Endodermal cell (in vitro differentiated cells): ENCODE measurements around the gene ALX4. TPM values are rescaled to one million over a fixed set of nuclear protein-coding genes. Genes with fewer than 3 reads are reported as not detected.

Experiments
- DNase-seq: peaks from one replicate; pipeline ENCODE4 v3.0.0-alpha.2; 2017
- H3K27ac ChIP-seq: 2 replicates; pipeline ENCODE4 v1.5.1; 2013; ENCODE audit warnings: mild to moderate bottlenecking, low read depth, low read length, moderate library complexity
- H3K27me3 ChIP-seq: 2 replicates; pipeline ENCODE4 v1.6.1; 2013; ENCODE audit warnings: mild to moderate bottlenecking, low read length, moderate library complexity; ENCODE audit not compliant: insufficient read depth, control insufficient read depth, poor library complexity, severe bottlenecking
- H3K36me3 ChIP-seq: 2 replicates; pipeline ENCODE4 v1.7.0; 2013; ENCODE audit warnings: mild to moderate bottlenecking, low read length, moderate library complexity; ENCODE audit not compliant: control insufficient read depth, insufficient read depth
- H3K4me1 ChIP-seq: one replicate; pipeline ENCODE4 v1.7.0; 2013; ENCODE audit warnings: low read length; ENCODE audit not compliant: control insufficient read depth, insufficient read depth
- H3K4me3 ChIP-seq: 2 replicates; pipeline ENCODE4 v1.5.1; 2013; ENCODE audit warnings: mild to moderate bottlenecking, low read length, moderate library complexity
- H3K9ac ChIP-seq: 2 replicates; pipeline ENCODE4 v1.6.1; 2013; ENCODE audit warnings: mild to moderate bottlenecking, low read length, moderate library complexity; ENCODE audit not compliant: poor library complexity, severe bottlenecking; ENCODE audit errors: extremely low read depth
- H3K9me3 ChIP-seq: 2 replicates; pipeline ENCODE4 v1.6.1; 2013; ENCODE audit warnings: mild to moderate bottlenecking, low read length, moderate library complexity; ENCODE audit not compliant: control insufficient read depth
- H3K27ac Mint-ChIP-seq: 2 replicates; pipeline ENCODE4 v1.8.0; 2020; ENCODE audit warnings: mixed read lengths
- H3K27me3 Mint-ChIP-seq: 2 replicates; pipeline ENCODE4 v1.8.0; 2021; ENCODE audit warnings: mild to moderate bottlenecking, mixed read lengths; ENCODE audit not compliant: insufficient read depth
- H3K36me3 Mint-ChIP-seq: 2 replicates; pipeline ENCODE4 v1.8.0; 2020; ENCODE audit warnings: low read depth, mixed read lengths
- H3K4me1 Mint-ChIP-seq: 2 replicates; pipeline ENCODE4 v1.8.0; 2020; ENCODE audit warnings: mixed read lengths
- H3K4me3 Mint-ChIP-seq: 2 replicates; pipeline ENCODE4 v1.8.0; 2020; ENCODE audit warnings: mild to moderate bottlenecking, moderate library complexity, mixed read lengths
- H3K9me3 Mint-ChIP-seq: 2 replicates; pipeline ENCODE4 v1.8.0; 2020; ENCODE audit warnings: mild to moderate bottlenecking, mixed read lengths
- WGBS, 2 experiments: methylation state at CpG; one replicate each; pipeline versions ENCODE4 v1.1.5 to v1.1.7; 2013; ENCODE audit warnings: missing lambda C conversion rate in 2 of 2, mixed read lengths in 1 of 2; ENCODE audit not compliant: insufficient coverage in 1 of 2, insufficient read length in 1 of 2; 5-methylcytosine and 5-hydroxymethylcytosine counted together
- long read RNA-seq, 4 experiments: library from polyadenylated mRNA in 2 of 4; library from RNA in 1 of 4; library from capped mRNA in 1 of 4; stranded (forward) in 3 of 4; unstranded in 1 of 4; transcript quantifications; one replicate each; pipeline ENCODE4 v2.0.0, GENCODE V29; 2020 to 2021; ENCODE audit warnings: inconsistent platforms in 1 of 4
- polyA plus RNA-seq, 2 experiments: library from polyadenylated mRNA; stranded (reverse); fragments of 50-300 nt; gene quantifications; one replicate each; pipeline ENCODE4 v1.2.3, GENCODE V29; 2013
- total RNA-seq, 2 donors: library from RNA; stranded (reverse); fragmentation: NEBNext Ultra II Directional in 1 of 2; extraction: Animal tissue kit (Norgen Biotek cat#: 25700) in 1 of 2; gene quantifications; 2 replicates in 1 of 2; 3 replicates in 1 of 2; pipeline ENCODE4 v1.2.1, GENCODE V29; 2021
- TF ChIP-seq, protein P1 (sequence below): fragments of 200-600 bp; sonication (generic); conservative IDR thresholded peaks from 2 replicates; pipeline ENCODE4 v1.5.0; 2021; ENCODE audit warnings: antibody characterized with exemption, mild to moderate bottlenecking

Gene ALX4
- total RNA-seq = not detected
- polyA plus RNA-seq (2013, experiment 1 of 2) = 0.43 TPM
- polyA plus RNA-seq (2013, experiment 2 of 2) = 0.33 TPM
- long read RNA-seq, experiment 1 = 0 reads
- long read RNA-seq, experiment 2, partial matches to known transcripts = 0 of 1 reads
- long read RNA-seq, experiment 2, other reads (novel, unspliced or antisense) = 1 of 1 reads
- long read RNA-seq, experiment 3 = 0 reads
- long read RNA-seq, experiment 4 = 0 reads

DNA sequence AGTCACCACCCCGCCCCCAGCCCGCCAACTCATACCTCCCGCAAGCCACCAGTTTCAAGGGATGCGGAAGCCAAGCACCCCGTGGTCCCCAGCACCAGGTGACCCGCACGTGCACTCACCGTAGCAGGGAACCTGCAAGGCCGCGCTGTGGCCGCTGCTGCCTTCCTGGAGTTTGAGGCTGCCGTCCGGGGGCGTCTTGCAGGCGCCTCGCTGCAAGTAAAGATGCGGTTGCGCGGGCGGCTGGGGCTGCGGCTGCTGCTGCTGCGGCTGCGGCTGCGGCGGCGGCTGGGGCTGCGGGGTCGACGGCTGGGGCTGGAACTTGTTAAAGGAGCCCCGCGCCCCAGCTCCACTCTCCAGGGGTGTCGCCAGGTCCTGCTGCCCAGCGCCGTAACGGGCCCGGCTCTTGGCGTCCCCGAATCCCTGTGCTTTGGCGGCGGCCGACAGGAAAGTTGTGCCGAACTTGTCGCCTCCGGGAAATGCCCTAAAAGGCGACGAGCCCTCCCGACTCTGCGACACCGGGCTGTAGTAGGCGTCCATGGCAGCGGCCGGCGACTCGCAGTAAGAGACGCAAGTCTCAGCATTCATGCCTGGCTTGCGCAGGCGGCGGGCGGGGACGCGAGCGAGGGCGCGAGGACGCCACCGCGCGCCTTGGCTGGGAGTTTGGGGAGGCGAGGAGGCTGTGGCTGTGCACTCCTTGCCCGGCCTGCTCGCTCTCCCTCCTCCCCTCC, at the start of gene ALX4:
Gene ALX4 (minus strand): TSS at position 662 of the 728 bp plus-strand sequence. CDS start 77 bp downstream, at position 585.
- no peaks in the 10 kb centered on the region for H3K9me3 Mint-ChIP-seq
- peak within 1 kb of the TSS; percentile 42 for H3K4me3 Mint-ChIP-seq
- 0% methylated on average over 13 to 71 of the region's 71 CpGs for WGBS, 2 experiments
- Histone ChIP-seq H3K9ac (no peak within 1 kb of the TSS), H3K27ac (no peak within 1 kb of the TSS), H3K4me1 (no peaks in the 10 kb centered on the region), H3K4me3 (no peak within 1 kb of the TSS), H3K36me3 (no peaks in the 10 kb centered on the region), H3K27me3 (peaks cover 100% of the 10 kb centered on the region), H3K9me3 (no peaks in the 10 kb centered on the region)
- TF ChIP-seq, protein P1, sequence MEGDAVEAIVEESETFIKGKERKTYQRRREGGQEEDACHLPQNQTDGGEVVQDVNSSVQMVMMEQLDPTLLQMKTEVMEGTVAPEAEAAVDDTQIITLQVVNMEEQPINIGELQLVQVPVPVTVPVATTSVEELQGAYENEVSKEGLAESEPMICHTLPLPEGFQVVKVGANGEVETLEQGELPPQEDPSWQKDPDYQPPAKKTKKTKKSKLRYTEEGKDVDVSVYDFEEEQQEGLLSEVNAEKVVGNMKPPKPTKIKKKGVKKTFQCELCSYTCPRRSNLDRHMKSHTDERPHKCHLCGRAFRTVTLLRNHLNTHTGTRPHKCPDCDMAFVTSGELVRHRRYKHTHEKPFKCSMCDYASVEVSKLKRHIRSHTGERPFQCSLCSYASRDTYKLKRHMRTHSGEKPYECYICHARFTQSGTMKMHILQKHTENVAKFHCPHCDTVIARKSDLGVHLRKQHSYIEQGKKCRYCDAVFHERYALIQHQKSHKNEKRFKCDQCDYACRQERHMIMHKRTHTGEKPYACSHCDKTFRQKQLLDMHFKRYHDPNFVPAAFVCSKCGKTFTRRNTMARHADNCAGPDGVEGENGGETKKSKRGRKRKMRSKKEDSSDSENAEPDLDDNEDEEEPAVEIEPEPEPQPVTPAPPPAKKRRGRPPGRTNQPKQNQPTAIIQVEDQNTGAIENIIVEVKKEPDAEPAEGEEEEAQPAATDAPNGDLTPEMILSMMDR = no peak
- H3K4me1 Mint-ChIP-seq = peaks cover 22% of the 10 kb centered on the region
- peak; percentile 87 for DNase-seq
- no peak within 1 kb of the TSS for H3K27ac Mint-ChIP-seq
- H3K27me3 Mint-ChIP-seq = peaks cover 100% of the 10 kb centered on the region
- H3K36me3 Mint-ChIP-seq = no peaks in the 10 kb centered on the region

DNA sequence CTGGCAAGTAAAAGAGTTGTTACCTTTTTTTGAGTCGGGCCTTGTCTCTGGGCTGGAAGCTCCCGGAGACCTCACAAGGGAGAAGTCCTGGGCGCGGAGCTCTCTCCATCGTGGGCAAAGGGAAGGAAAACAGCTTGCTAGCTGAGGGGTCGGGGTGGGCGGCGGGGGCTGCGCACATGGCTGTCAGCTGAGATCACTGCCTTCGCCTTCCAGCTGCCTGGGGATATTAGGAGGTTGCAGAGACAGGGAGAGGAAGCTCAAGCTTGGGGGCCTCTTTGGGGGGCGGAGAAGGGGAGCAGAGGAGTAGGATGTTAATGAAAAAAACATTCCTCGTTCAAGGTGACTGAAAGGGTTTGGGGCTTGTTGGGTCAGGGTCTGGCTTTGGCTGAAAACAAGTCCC, 49.2 kb upstream of the ALX4 start:
- H3K27ac Mint-ChIP-seq = no peak overlapping the region
- Histone ChIP-seq H3K27ac (no peak overlapping the region), H3K27me3 (no peaks in the 10 kb centered on the region), H3K4me3 (no peak overlapping the region), H3K9ac (no peak overlapping the region), H3K36me3 (no peaks in the 10 kb centered on the region), H3K4me1 (no peaks in the 10 kb centered on the region), H3K9me3 (no peaks in the 10 kb centered on the region)
- 91 to 96% methylated on average over 8 to 12 of the region's 12 CpGs for WGBS, 2 experiments
- H3K4me3 Mint-ChIP-seq = no peak overlapping the region
- TF ChIP-seq, protein P1 = no peak
- DNase-seq = no peak
- no peaks in the 10 kb centered on the region for H3K4me1 Mint-ChIP-seq
- H3K27me3 Mint-ChIP-seq = peaks cover 16% of the 10 kb centered on the region
- H3K9me3 Mint-ChIP-seq = no peaks in the 10 kb centered on the region
- no peaks in the 10 kb centered on the region for H3K36me3 Mint-ChIP-seq

DNA sequence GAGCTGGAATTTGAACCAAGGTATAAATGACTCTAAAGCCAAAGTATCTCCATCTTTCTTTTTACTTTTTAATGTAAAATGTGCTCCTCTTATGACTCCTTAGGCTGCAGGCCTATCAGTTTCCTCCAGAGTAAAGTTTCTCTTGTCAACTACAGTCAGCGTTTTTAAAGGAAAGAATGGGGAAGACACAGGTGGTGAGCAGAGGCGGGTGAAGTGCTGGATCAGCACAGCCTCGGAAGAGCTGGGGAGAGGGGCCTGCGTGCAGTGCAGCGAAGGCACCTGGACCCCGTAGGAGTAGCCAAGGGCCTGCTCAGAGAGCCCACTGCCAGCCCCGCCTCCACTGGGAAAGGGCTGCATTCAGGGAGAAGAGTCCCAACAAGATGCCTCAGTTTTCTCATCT, 48.8 kb upstream of the ALX4 start:
- Mint-ChIP-seq H3K4me3 (no peak overlapping the region), H3K36me3 (no peaks in the 10 kb centered on the region), H3K27ac (no peak overlapping the region), H3K9me3 (no peaks in the 10 kb centered on the region), H3K4me1 (no peaks in the 10 kb centered on the region), H3K27me3 (peaks cover 12% of the 10 kb centered on the region)
- Histone ChIP-seq H3K9me3 (no peaks in the 10 kb centered on the region), H3K27ac (no peak overlapping the region), H3K4me3 (no peak overlapping the region), H3K4me1 (no peaks in the 10 kb centered on the region), H3K27me3 (no peaks in the 10 kb centered on the region), H3K36me3 (no peaks in the 10 kb centered on the region), H3K9ac (no peak overlapping the region)
- TF ChIP-seq, protein P1 = no peak
- 85 to 92% methylated on average over 5 to 7 of the region's 7 CpGs for WGBS, 2 experiments
- no peak for DNase-seq
